ENCODE data around the gene CDK18. TPM values are rescaled to one million over a fixed set of nuclear protein-coding genes. Genes with fewer than 3 reads are reported as not detected.

Gene CDK18
- total RNA-seq, 2 donors from 2014 or later = 32.6 to 39.2 TPM

GRCh38 chr1:205497351-205497750 is 7.1 kb upstream of the CDK18 start:
- intact Hi-C loops (cut with DNase I, micrococcal nuclease) = no loop called here
- ATAC-seq (peak; percentile 19), DNase-seq (no peak)

- intact Hi-C loops (cut with DNase I, micrococcal nuclease) = no loop called here
- ATAC-seq = no peak
These were observed 4.7 kb upstream of the CDK18 start for GRCh38 chr1:205499789-205500188.

GRCh38 chr1:205500240-205501233 is 3.9 kb upstream of the CDK18 start:
- intact Hi-C loops (cut with DNase I, micrococcal nuclease) = no loop called here
- DNase-seq = no peak
- no peak for ATAC-seq

More at GRCh38 chr1:205499789-205500188, 4.7 kb upstream of the CDK18 start:
- DNase-seq = no peak

- intact Hi-C loops (cut with DNase I, micrococcal nuclease) = no loop called here
- DNase-seq = no peak
- ATAC-seq = no peak
These were observed 2.2 kb upstream of the CDK18 start for GRCh38 chr1:205502111-205502810.

GRCh38 chr1:205502992-205503391 is 1.5 kb upstream of the CDK18 start:
- intact Hi-C loops (cut with DNase I, micrococcal nuclease) = no loop called here
- no peak for DNase-seq
- no peak for ATAC-seq

- peak in 1 of 2 donors; percentile 48 for DNase-seq
- intact Hi-C loops (cut with DNase I, micrococcal nuclease) = no loop called here
- peak; percentile 30 for ATAC-seq
These were observed 734 bp downstream of the CDK18 start for GRCh38 chr1:205505076-205505729.

GRCh38 chr1:205505791-205506190 is 1.3 kb downstream of the CDK18 start:
- intact Hi-C loops (cut with DNase I, micrococcal nuclease) = no loop called here
- peak; percentile 3 for ATAC-seq
- peak in 1 of 2 donors; percentile 51 for DNase-seq

- intact Hi-C loops (cut with DNase I, micrococcal nuclease) = no loop called here
- ATAC-seq (no peak), DNase-seq (no peak)
These were observed 2.1 kb downstream of the CDK18 start for GRCh38 chr1:205506409-205507200.

- no peak for ATAC-seq
- intact Hi-C loops (cut with DNase I, micrococcal nuclease) = no loop called here
- DNase-seq = no peak
These were observed 3.8 kb downstream of the CDK18 start for GRCh38 chr1:205508227-205508714.

GRCh38 chr1:205510308-205510950 is 6.0 kb downstream of the CDK18 start:
- intact Hi-C loops (cut with DNase I, micrococcal nuclease) = no loop called here
- no peak for DNase-seq
- no peak for ATAC-seq

GRCh38 chr1:205510951-205511330 is 6.5 kb downstream of the CDK18 start:
- intact Hi-C loops (cut with DNase I, micrococcal nuclease) = no loop called here
- DNase-seq (no peak), ATAC-seq (no peak)

- intact Hi-C loops (cut with DNase I, micrococcal nuclease) = no loop called here
- ATAC-seq = peak; percentile 80
- DNase-seq = peak in 1 of 2 donors; percentile 33
These were observed 7.9 kb downstream of the CDK18 start for GRCh38 chr1:205512059-205513045.

- ATAC-seq = no peak
- intact Hi-C loops (cut with DNase I, micrococcal nuclease) = no loop called here
- DNase-seq = no peak
These were observed 9.3 kb downstream of the CDK18 start for GRCh38 chr1:205513774-205514173.

- intact Hi-C loops (cut with DNase I, micrococcal nuclease) = no loop called here
- DNase-seq (no peak), ATAC-seq (peak; percentile 53)
These were observed 10.0 kb downstream of the CDK18 start for GRCh38 chr1:205514211-205515142.

- intact Hi-C loops (cut with DNase I, micrococcal nuclease) = no loop called here
- no peak for ATAC-seq
- DNase-seq = peak in 1 of 2 donors; percentile 50
These were observed 11.3 kb downstream of the CDK18 start for GRCh38 chr1:205515781-205516253.

- ATAC-seq (no peak), DNase-seq (no peak)
- intact Hi-C loops (cut with DNase I, micrococcal nuclease) = no loop called here
These were observed 11.9 kb downstream of the CDK18 start for GRCh38 chr1:205516362-205516761.

Data from left colon (tissue), 2 donors.